ENCODE results near the gene RTEL1.

GRCh38 chr20:63675681-63676368 is 17.7 kb downstream of the RTEL1 start:
- TF ChIP-seq POLR2AphosphoS5 (IDR thresholded peaks at IDR 0.05) (no peak), POLR2A (IDR thresholded peaks at IDR 0.05) (no peak)
